RWPE2 (cell line): Measurements from ENCODE around the gene RGL1.

Source experiments
- ATAC-seq: fragments of 200-7000 bp; cut with Tn5 transposase; 3 replicates; pipeline ENCODE4 v1.9.1; 2021; ENCODE audit warnings: low read depth
- DNase-seq: peaks from one replicate; pipeline ENCODE4 v3.0.0-alpha.2; 2020; ENCODE audit warnings: low spot score
- H3K27ac ChIP-seq: fragments of 450-650 bp; 2 replicates; pipeline ENCODE4 v1.5.1; 2017; ENCODE audit warnings: mild to moderate bottlenecking; ENCODE audit not compliant: poor library complexity, severe bottlenecking
- H3K27me3 ChIP-seq: fragments of 250-450 bp; sonication (Bioruptor Pico); 2 replicates; pipeline ENCODE4 v1.5.1; 2021; ENCODE audit warnings: mild to moderate bottlenecking, moderate library complexity; ENCODE audit not compliant: insufficient read depth, poor library complexity, severe bottlenecking
- H3K36me3 ChIP-seq: fragments of 250-450 bp; sonication (Bioruptor Pico); 2 replicates; pipeline ENCODE4 v1.5.1; 2020; ENCODE audit warnings: low read depth, mild to moderate bottlenecking, moderate library complexity
- H3K4me1 ChIP-seq: fragments of 250-450 bp; sonication (Bioruptor Pico); 2 replicates; pipeline ENCODE4 v1.5.1; 2021; ENCODE audit warnings: mild to moderate bottlenecking, moderate library complexity; ENCODE audit not compliant: insufficient read depth, poor library complexity, severe bottlenecking
- H3K4me3 ChIP-seq: fragments of 250-450 bp; sonication (Bioruptor Pico); 2 replicates; pipeline ENCODE4 v1.5.1; 2021; ENCODE audit warnings: mild to moderate bottlenecking, moderate library complexity; ENCODE audit not compliant: severe bottlenecking
- H3K9me3 ChIP-seq: fragments of 250-450 bp; sonication (Bioruptor Pico); 2 replicates; pipeline ENCODE4 v1.5.1; 2021; ENCODE audit warnings: mild to moderate bottlenecking, moderate library complexity; ENCODE audit not compliant: severe bottlenecking
- CTCF ChIP-seq: fragments of 450-650 bp; IDR thresholded peaks from one replicate; pipeline ENCODE4 v1.5.1; 2017; ENCODE audit warnings: mild to moderate bottlenecking, moderate library complexity; ENCODE audit not compliant: poor library complexity, severe bottlenecking

RGL1 gene

DNA sequence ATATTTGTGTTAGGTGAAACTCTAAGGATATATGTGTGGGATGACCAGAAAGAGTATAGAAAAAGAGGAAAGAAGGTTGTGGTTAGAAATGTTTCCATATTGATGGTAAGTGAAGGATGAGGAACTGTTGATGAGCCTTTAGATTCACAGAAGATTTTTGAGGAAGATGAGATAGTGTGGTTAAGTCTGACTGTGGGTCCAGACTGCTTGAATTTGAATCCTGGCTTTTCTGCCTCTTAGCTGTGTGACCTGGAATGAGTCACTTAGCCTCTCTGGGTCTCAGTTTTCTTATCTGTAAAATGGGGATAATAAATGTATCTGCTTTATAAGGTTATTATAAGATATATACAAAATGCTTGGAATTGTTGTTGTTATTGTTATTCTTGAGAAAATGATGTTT is 27.5 kb downstream of the RGL1 start:
- H3K36me3 ChIP-seq: no peaks in the 10 kb centered on the region
- H3K9me3 ChIP-seq: no peaks in the 10 kb centered on the region
- no peak for TF ChIP-seq CTCF
- no peak overlapping the region for H3K27ac ChIP-seq
- H3K4me1 ChIP-seq: no peaks in the 10 kb centered on the region
- no peak for ATAC-seq
- no peak overlapping the region for H3K4me3 ChIP-seq
- no peaks in the 10 kb centered on the region for H3K27me3 ChIP-seq
- DNase-seq: no peak

DNA sequence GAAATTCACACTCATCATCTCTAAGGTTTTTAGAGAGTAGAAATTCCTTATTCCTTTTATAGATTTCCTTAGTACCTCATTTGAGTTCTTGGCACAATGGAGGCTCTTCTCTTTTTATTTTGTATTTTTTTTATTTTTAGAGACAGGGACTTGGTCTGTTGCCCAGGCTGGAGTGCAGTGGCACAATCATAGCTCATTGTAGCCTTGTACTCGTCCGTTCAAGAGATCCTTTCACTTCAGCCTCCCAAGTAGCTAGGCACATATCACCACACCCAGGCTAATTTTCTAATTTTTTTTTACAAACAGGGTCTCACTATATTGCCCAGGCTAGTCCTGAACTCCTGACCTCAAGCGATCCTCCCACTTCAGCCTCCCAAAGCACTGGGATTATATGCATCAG is 29.6 kb downstream of the RGL1 start:
- DNase-seq: no peak
- Histone ChIP-seq H3K4me1 (no peaks in the 10 kb centered on the region), H3K36me3 (no peaks in the 10 kb centered on the region), H3K27ac (no peak overlapping the region), H3K27me3 (no peaks in the 10 kb centered on the region), H3K9me3 (no peaks in the 10 kb centered on the region), H3K4me3 (no peak overlapping the region)
- no peak for TF ChIP-seq CTCF
- ATAC-seq: no peak

DNA sequence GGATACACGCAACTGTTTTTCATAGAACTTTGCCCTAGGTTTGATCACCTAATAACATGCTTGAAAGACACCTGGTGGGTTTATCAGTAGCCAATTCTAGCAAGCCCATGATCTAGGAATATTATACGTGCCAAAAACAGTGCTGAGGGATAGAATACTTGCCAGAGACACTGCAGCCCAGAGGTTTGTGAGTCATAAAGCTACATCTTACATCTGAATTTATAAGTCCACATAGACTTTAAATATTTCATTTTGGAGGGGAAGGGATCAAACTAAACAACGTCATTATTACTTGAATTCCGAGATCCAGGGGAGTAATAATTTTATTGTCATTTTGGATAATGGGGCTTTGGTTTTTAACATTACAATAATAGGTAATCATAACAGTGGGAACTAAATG is 31.7 kb downstream of the RGL1 start:
- DNase-seq: no peak
- Histone ChIP-seq H3K4me1 (peaks cover 5% of the 10 kb centered on the region), H3K36me3 (no peaks in the 10 kb centered on the region), H3K27me3 (no peaks in the 10 kb centered on the region), H3K9me3 (no peaks in the 10 kb centered on the region), H3K27ac (no peak overlapping the region), H3K4me3 (no peak overlapping the region)
- ATAC-seq: no peak
- TF ChIP-seq CTCF: no peak

DNA sequence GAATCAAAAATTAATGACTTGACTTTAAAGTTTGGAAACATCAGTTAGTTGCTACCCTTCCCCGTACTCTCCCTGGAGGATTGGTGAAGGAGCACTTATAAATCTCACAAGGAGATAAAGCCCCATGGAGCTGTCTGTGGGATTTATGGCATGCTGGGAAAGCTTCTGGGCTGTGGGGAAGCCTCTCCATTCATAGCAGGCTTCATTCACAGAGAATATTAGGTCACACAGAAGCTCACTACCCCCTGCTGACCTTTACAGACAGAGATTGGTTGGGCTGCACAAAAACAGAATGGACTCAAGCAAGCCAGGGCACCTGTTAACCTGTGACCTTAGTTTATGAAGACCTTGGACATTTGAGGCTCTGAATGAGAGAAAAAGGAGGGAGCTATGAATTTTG is 32.1 kb downstream of the RGL1 start:
- TF ChIP-seq CTCF: no peak
- no peaks in the 10 kb centered on the region for H3K27me3 ChIP-seq
- DNase-seq (no peak), ATAC-seq (no peak)
- no peaks in the 10 kb centered on the region for H3K36me3 ChIP-seq
- H3K4me1 ChIP-seq: peaks cover 5% of the 10 kb centered on the region
- no peak overlapping the region for H3K27ac ChIP-seq
- H3K9me3 ChIP-seq: no peaks in the 10 kb centered on the region
- no peak overlapping the region for H3K4me3 ChIP-seq

- ATAC-seq (no peak), DNase-seq (no peak)
- H3K36me3 ChIP-seq: no peaks in the 10 kb centered on the region
- TF ChIP-seq CTCF: no peak
- no peak overlapping the region for H3K27ac ChIP-seq
- no peak overlapping the region for H3K4me3 ChIP-seq
- peaks cover 16% of the 10 kb centered on the region for H3K4me1 ChIP-seq
- no peaks in the 10 kb centered on the region for H3K9me3 ChIP-seq
- no peaks in the 10 kb centered on the region for H3K27me3 ChIP-seq
These were observed 33.3 kb downstream of the RGL1 start for GRCh38 chr1:183838221-183838620.
